ENCODE data around the gene SFRP2.

- TF ChIP-seq CTCF (IDR thresholded peaks at IDR 0.05; ENCODE audit: insufficient read depth, low read length, poor library complexity, severe bottlenecking): no peak
- TF ChIP-seq EZH2phosphoT487 (conservative IDR thresholded peaks at IDR 0.05; ENCODE audit: low read length): no peak
These were observed 25.5 kb downstream of the SFRP2 start for GRCh38 chr4:153763404-153763803.
